Astrocyte (in vitro differentiated cells and primary cell): ENCODE data around the gene RBBP8.

Experiments used
- CTCF ChIP-seq: IDR thresholded peaks from 2 replicates; pipeline ENCODE4 v1.5.1; 2011; ENCODE audit warnings: low read depth, mild to moderate bottlenecking, inconsistent platforms, low read length, moderate library complexity; ENCODE audit not compliant: insufficient read depth
- EZH2 ChIP-seq: IDR thresholded peaks from 2 replicates; pipeline ENCODE4 v1.6.1; 2012; ENCODE audit warnings: mild to moderate bottlenecking, low read length, inconsistent platforms; ENCODE audit not compliant: insufficient read depth

- TF ChIP-seq CTCF (no peak), EZH2 (no peak)
Observed at GRCh38 chr18:22980394-22980793, 47.3 kb downstream of the RBBP8 start.
